ENCODE results near the gene TXLNA.

Gene TXLNA

DNA sequence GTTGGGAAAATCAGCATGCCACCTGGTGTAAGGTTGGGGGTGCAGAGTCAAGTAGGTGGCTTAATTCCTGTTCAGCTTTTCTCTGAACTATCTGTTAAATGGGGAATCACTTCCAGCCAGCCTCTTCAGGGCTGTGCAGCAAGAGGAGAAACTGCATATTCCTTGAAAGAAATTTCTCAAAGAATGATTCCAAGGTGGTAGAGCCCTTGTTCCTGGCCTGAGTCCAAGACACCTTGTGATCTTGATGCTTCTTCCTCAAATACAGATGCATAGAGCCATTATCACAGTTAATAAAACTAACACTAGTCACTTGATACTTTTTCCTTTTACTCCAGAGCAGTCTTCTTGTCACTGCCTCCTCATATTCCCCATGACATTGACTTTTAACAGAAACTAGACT, 5.2 kb downstream of the TXLNA start:
- H3K36me3 ChIP-seq (ENCODE audit: insufficient read depth, low read length) = peaks cover 81% of the 10 kb centered on the region
- peaks cover 22% of the 10 kb centered on the region for H3K79me2 ChIP-seq (ENCODE audit: insufficient read depth, low read length)
- H3K9me3 ChIP-seq (ENCODE audit: low read length) = no peaks in the 10 kb centered on the region
- H3K9ac ChIP-seq (ENCODE audit: low read length) = no peak overlapping the region
- H2AFZ ChIP-seq (ENCODE audit: low read length) = no peak overlapping the region
- no peaks in the 10 kb centered on the region for H4K20me1 ChIP-seq (ENCODE audit: insufficient read depth, low read length)
- no peaks in the 10 kb centered on the region for H3F3A ChIP-seq (ENCODE audit: insufficient read depth, low read length)
- H3K9me2 ChIP-seq (ENCODE audit: low read depth, low read length) = no peaks in the 10 kb centered on the region
- H3K27ac ChIP-seq (ENCODE audit: low read depth, low read length, poor library complexity, severe bottlenecking) = no peak overlapping the region
- H3K4me3 ChIP-seq (ENCODE audit: low read depth, low read length, poor library complexity, severe bottlenecking) = no peak overlapping the region
- H3K27me3 ChIP-seq (ENCODE audit: insufficient read depth, low read length) = no peaks in the 10 kb centered on the region
- no peak overlapping the region for H3K4me2 ChIP-seq (ENCODE audit: low read length)
- peaks cover 16% of the 10 kb centered on the region for H3K4me1 ChIP-seq (ENCODE audit: insufficient read depth, low read length, severe bottlenecking)
- TF ChIP-seq EZH2 (IDR thresholded peaks at IDR 0.05; ENCODE audit: borderline replicate concordance, low read length) = no peak
- TF ChIP-seq, protein P1, sequence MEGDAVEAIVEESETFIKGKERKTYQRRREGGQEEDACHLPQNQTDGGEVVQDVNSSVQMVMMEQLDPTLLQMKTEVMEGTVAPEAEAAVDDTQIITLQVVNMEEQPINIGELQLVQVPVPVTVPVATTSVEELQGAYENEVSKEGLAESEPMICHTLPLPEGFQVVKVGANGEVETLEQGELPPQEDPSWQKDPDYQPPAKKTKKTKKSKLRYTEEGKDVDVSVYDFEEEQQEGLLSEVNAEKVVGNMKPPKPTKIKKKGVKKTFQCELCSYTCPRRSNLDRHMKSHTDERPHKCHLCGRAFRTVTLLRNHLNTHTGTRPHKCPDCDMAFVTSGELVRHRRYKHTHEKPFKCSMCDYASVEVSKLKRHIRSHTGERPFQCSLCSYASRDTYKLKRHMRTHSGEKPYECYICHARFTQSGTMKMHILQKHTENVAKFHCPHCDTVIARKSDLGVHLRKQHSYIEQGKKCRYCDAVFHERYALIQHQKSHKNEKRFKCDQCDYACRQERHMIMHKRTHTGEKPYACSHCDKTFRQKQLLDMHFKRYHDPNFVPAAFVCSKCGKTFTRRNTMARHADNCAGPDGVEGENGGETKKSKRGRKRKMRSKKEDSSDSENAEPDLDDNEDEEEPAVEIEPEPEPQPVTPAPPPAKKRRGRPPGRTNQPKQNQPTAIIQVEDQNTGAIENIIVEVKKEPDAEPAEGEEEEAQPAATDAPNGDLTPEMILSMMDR (IDR thresholded peaks at IDR 0.05; ENCODE audit: low read length) = no peak

DNA sequence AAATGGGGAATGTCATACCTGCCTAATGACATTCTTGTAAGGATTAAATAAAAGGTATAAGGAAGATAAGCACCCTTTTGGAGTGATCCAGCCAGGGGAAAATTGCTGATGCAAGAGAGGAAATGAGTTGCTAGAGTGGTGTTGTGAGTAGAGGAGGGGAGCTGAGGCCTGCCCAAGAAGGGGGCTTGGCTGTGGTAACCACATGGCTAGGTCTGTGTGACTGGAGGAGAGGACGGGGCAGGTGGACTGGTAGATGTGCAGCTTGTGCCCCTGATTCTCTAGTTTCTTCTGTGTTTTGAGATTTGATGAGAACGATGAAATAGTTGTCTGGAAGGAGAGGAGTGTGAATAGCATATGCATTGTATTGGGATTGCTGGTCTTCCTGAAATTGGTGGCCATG, 6.6 kb downstream of the TXLNA start:
- Histone ChIP-seq H3K9ac (ENCODE audit: low read length) (no peak overlapping the region), H4K20me1 (ENCODE audit: insufficient read depth, low read length) (no peaks in the 10 kb centered on the region), H3K27me3 (ENCODE audit: insufficient read depth, low read length) (no peaks in the 10 kb centered on the region), H3K9me2 (ENCODE audit: low read depth, low read length) (no peaks in the 10 kb centered on the region), H3K9me3 (ENCODE audit: low read length) (no peaks in the 10 kb centered on the region), H3K4me1 (ENCODE audit: insufficient read depth, low read length, severe bottlenecking) (peaks cover 8% of the 10 kb centered on the region), H3K27ac (ENCODE audit: low read depth, low read length, poor library complexity, severe bottlenecking) (no peak overlapping the region), H2AFZ (ENCODE audit: low read length) (no peak overlapping the region), H3K4me3 (ENCODE audit: low read depth, low read length, poor library complexity, severe bottlenecking) (no peak overlapping the region), H3K4me2 (ENCODE audit: low read length) (no peak overlapping the region), H3F3A (ENCODE audit: insufficient read depth, low read length) (no peaks in the 10 kb centered on the region), H3K79me2 (ENCODE audit: insufficient read depth, low read length) (peaks cover 10% of the 10 kb centered on the region), H3K36me3 (ENCODE audit: insufficient read depth, low read length) (peaks cover 86% of the 10 kb centered on the region)
- TF ChIP-seq, protein P1 (IDR thresholded peaks at IDR 0.05; ENCODE audit: low read length) = no peak
- no peak for TF ChIP-seq EZH2 (IDR thresholded peaks at IDR 0.05; ENCODE audit: borderline replicate concordance, low read length)

GRCh38 chr1:32186491-32186890, 7.0 kb downstream of the TXLNA start:
- Histone ChIP-seq H3K36me3 (ENCODE audit: insufficient read depth, low read length) (peaks cover 86% of the 10 kb centered on the region), H3K4me3 (ENCODE audit: low read depth, low read length, poor library complexity, severe bottlenecking) (no peak overlapping the region), H3K79me2 (ENCODE audit: insufficient read depth, low read length) (peaks cover 6% of the 10 kb centered on the region), H3K4me1 (ENCODE audit: insufficient read depth, low read length, severe bottlenecking) (peaks cover 4% of the 10 kb centered on the region), H3K9ac (ENCODE audit: low read length) (no peak overlapping the region), H3K4me2 (ENCODE audit: low read length) (no peak overlapping the region), H3F3A (ENCODE audit: insufficient read depth, low read length) (no peaks in the 10 kb centered on the region), H3K27ac (ENCODE audit: low read depth, low read length, poor library complexity, severe bottlenecking) (no peak overlapping the region), H2AFZ (ENCODE audit: low read length) (no peak overlapping the region), H4K20me1 (ENCODE audit: insufficient read depth, low read length) (no peaks in the 10 kb centered on the region), H3K27me3 (ENCODE audit: insufficient read depth, low read length) (no peaks in the 10 kb centered on the region), H3K9me2 (ENCODE audit: low read depth, low read length) (no peaks in the 10 kb centered on the region), H3K9me3 (ENCODE audit: low read length) (no peaks in the 10 kb centered on the region)
- no peak for TF ChIP-seq EZH2 (IDR thresholded peaks at IDR 0.05; ENCODE audit: borderline replicate concordance, low read length)
- TF ChIP-seq, protein P1 (IDR thresholded peaks at IDR 0.05; ENCODE audit: low read length) = no peak

All from OCI-LY1 (cell line).